Measurements from ENCODE around the gene PLEKHA7.

DNA sequence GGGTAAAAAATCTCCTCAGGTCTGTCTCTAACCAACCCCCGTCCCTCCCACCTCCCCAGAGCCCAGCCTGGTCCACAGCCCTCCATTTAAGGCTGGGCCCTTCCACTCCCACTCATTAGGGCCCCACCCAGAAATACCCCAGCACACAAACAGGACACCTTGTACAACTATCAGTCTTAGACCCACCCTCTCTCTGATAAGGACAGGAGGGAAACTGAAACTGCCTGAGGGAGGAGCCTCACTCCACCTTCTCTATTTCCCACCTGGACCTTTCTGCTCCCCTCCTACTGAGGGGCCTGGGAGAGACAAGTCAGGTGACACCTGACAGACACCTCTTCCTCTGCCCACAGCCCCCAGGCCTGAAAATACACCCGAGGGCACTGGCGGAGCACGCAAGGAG lies 90.2 kb downstream of the PLEKHA7 start:
- TF ChIP-seq CTCF (IDR thresholded peaks at IDR 0.05 in 2 of 3, conservative IDR thresholded peaks at IDR 0.05 in 1 of 3; ENCODE audit: borderline replicate concordance in 1 of 3, insufficient read depth in 1 of 3, low read depth in 2 of 3, low read length in 2 of 3) (no peak), REST (IDR thresholded peaks at IDR 0.05; ENCODE audit: low read depth) (no peak), CEBPB (IDR thresholded peaks at IDR 0.05; ENCODE audit: low read depth) (no peak), RAD21 (IDR thresholded peaks at IDR 0.05; ENCODE audit: low read depth) (no peak)
